T-cell (primary cell): ENCODE data around the gene OXA1L. TPM values are rescaled to one million over a fixed set of nuclear protein-coding genes. Genes with fewer than 3 reads are reported as not detected.

Experiments
- ATAC-seq, 4 experiments: fragments of 200-7000 bp in 3 of 4; fragments of 150-1000 bp in 1 of 4; cut with Tn5 transposase; replicated peaks in 1 of 4; 1 replicate in 3 of 4; 2 replicates in 1 of 4; pipeline ENCODE4 v1.10.0; 2021; ENCODE audit warnings: moderate library complexity in 3 of 4, mild to moderate bottlenecking in 2 of 4, moderate number of reproducible peaks in 1 of 4
- CTCF ChIA-PET, 2 donors: fragments of 300-600 bp; sonication (Branson Sonifier 250); formaldehyde crosslinking; loops; one replicate each; lab custom pipeline; 2022; ENCODE audit warnings: antibody characterized with exemption in 2 of 2; lab: Charles Lee
- POLR2A ChIA-PET, 2 donors: fragments of 300-600 bp; sonication (Branson Sonifier 250); formaldehyde crosslinking; loops; one replicate each; lab custom pipeline; 2022; ENCODE audit warnings: antibody characterized with exemption in 2 of 2; lab: Charles Lee
- DNase-seq, 35 experiments: peaks; one replicate each; pipeline versions ENCODE4 v3.0.0 to v3.0.0-alpha.2; 2013 to 2023
- H3K27ac ChIP-seq: one replicate; pipeline ENCODE4 v1.5.1; 2013; ENCODE audit warnings: low read length
- H3K27me3 ChIP-seq, 2 experiments: replicated peaks in 1 of 2; 1 replicate in 1 of 2; 2 replicates in 1 of 2; pipeline versions ENCODE4 v1.6.1 to v1.7.0; 2013; ENCODE audit warnings: low read length in 1 of 2, mixed read lengths in 1 of 2; ENCODE audit not compliant: control insufficient read depth in 2 of 2, insufficient read depth in 2 of 2; ENCODE audit errors: extremely low read depth in 1 of 2
- H3K36me3 ChIP-seq, 2 donors: 1 replicate in 1 of 2; 2 replicates in 1 of 2; pipeline versions ENCODE4 v1.6.1 to v1.7.0; 2013; ENCODE audit warnings: low read length in 1 of 2; ENCODE audit not compliant: control insufficient read depth in 2 of 2, insufficient read depth in 1 of 2; ENCODE audit errors: extremely low read depth in 1 of 2
- H3K4me1 ChIP-seq, 2 experiments: 1 replicate in 1 of 2; 2 replicates in 1 of 2; pipeline versions ENCODE4 v1.6.1 to v1.7.0; 2013; ENCODE audit warnings: low read length in 2 of 2, mixed read lengths in 1 of 2; ENCODE audit not compliant: insufficient read depth in 2 of 2, control insufficient read depth in 1 of 2; ENCODE audit errors: extremely low read depth in 1 of 2
- H3K4me3 ChIP-seq, 2 donors: 1 replicate in 1 of 2; 2 replicates in 1 of 2; pipeline versions ENCODE4 v1.5.1 to v1.7.0; 2013; ENCODE audit warnings: mild to moderate bottlenecking in 2 of 2, low read length in 1 of 2, moderate library complexity in 1 of 2; ENCODE audit not compliant: control insufficient read depth in 1 of 2; ENCODE audit errors: extremely low read depth in 1 of 2
- H3K9me3 ChIP-seq: 2 replicates; pipeline ENCODE4 v1.7.0; 2013
- H3K27ac Mint-ChIP-seq, 2 donors: one replicate each; pipeline ENCODE4 v1.8.0; 2020 to 2021; ENCODE audit warnings: mild to moderate bottlenecking in 2 of 2, mixed read lengths in 2 of 2
- H3K27me3 Mint-ChIP-seq, 2 donors: one replicate each; pipeline ENCODE4 v1.8.0; 2021 to 2022; ENCODE audit warnings: mixed read lengths in 2 of 2
- H3K36me3 Mint-ChIP-seq: one replicate; pipeline ENCODE4 v1.8.0; 2021; ENCODE audit warnings: mixed read lengths
- H3K4me1 Mint-ChIP-seq, 3 donors: one replicate each; pipeline ENCODE4 v1.8.0; 2020 to 2022; ENCODE audit warnings: mixed read lengths in 3 of 3, mild to moderate bottlenecking in 1 of 3
- H3K4me3 Mint-ChIP-seq, 3 donors: one replicate each; pipeline ENCODE4 v1.8.0; 2020 to 2022; ENCODE audit warnings: mild to moderate bottlenecking in 3 of 3, mixed read lengths in 3 of 3, moderate library complexity in 3 of 3
- H3K9me3 Mint-ChIP-seq, 3 donors: one replicate each; pipeline ENCODE4 v1.8.0; 2020 to 2022; ENCODE audit warnings: mixed read lengths in 3 of 3
- WGBS: methylation state at CpG from one replicate; pipeline ENCODE4 v1.1.5; 2013; ENCODE audit warnings: missing lambda C conversion rate; ENCODE audit not compliant: insufficient coverage; 5-methylcytosine and 5-hydroxymethylcytosine counted together
- total RNA-seq, 35 experiments: library from RNA in 6 of 35; stranded (reverse) in 6 of 35; fragments of 120-200 nt in 1 of 35; gene quantifications; one replicate each; pipeline versions ENCODE4 v1.2.1 to v1.2.4 and lab custom pipeline; 2013 to 2026

The OXA1L gene
- total RNA-seq, 5 donors from 2014 or later (not counting 1 experiment from before 2014, with no cell fraction given) = 130 to 152 (median 136) TPM

GRCh38 chr14:22813145-22813544 is 46.7 kb downstream of the OXA1L start:
- H3K36me3 ChIP-seq = no peaks in the 10 kb centered on the region
- H3K27me3 ChIP-seq = no peaks in the 10 kb centered on the region
- Mint-ChIP-seq H3K9me3 (no peaks in the 10 kb centered on the region), H3K4me3 (no peak overlapping the region), H3K27me3 (no peaks in the 10 kb centered on the region), H3K4me1 (peaks cover 11 to 18% (median 15%) of the 10 kb centered on the region in 3 donors), H3K36me3 (no peaks in the 10 kb centered on the region), H3K27ac (no peak overlapping the region)
- CTCF ChIA-PET = interaction anchor here in 1 of 2 donors (1.1 kb wide), 1 partner anchor 41 kb away, joined by 10 read pairs; no protein-coding TSS in a partner anchor
- no peak overlapping the region for H3K27ac ChIP-seq
- peaks cover 4 to 10% of the 10 kb centered on the region in 2 experiments for H3K4me1 ChIP-seq
- DNase-seq (no peak), ATAC-seq (no peak)
- POLR2A ChIA-PET = interaction anchor here in 1 of 2 donors (0.6 kb wide), 1 partner anchor 107 kb away, joined by 3 read pairs; no protein-coding TSS in a partner anchor
- 89% methylated on average over 4 of the region's 9 CpGs for WGBS
- no peak overlapping the region for H3K4me3 ChIP-seq
- H3K9me3 ChIP-seq = no peaks in the 10 kb centered on the region

GRCh38 chr14:22814373-22814772 is 47.9 kb downstream of the OXA1L start:
- peaks cover 4 to 10% of the 10 kb centered on the region in 2 experiments for H3K4me1 ChIP-seq
- DNase-seq (no peak), ATAC-seq (no peak)
- Mint-ChIP-seq H3K27me3 (peaks cover 0 to 4% of the 10 kb centered on the region in 2 donors), H3K4me1 (peaks cover 11 to 18% (median 15%) of the 10 kb centered on the region in 3 donors), H3K27ac (no peak overlapping the region), H3K4me3 (no peak overlapping the region), H3K9me3 (no peaks in the 10 kb centered on the region), H3K36me3 (no peaks in the 10 kb centered on the region)
- CTCF ChIA-PET = no interaction called here
- no peaks in the 10 kb centered on the region for H3K36me3 ChIP-seq
- 89% methylated on average over 7 of the region's 7 CpGs for WGBS
- H3K4me3 ChIP-seq = no peak overlapping the region
- H3K9me3 ChIP-seq = no peaks in the 10 kb centered on the region
- no peak overlapping the region for H3K27ac ChIP-seq
- POLR2A ChIA-PET = no interaction called here
- peaks cover 0 to 1% of the 10 kb centered on the region in 2 experiments for H3K27me3 ChIP-seq

- no peaks in the 10 kb centered on the region for H3K9me3 ChIP-seq
- CTCF ChIA-PET = interaction anchor here in 1 of 2 donors (1.1 kb wide), 1 partner anchor 40 kb away, joined by 3 read pairs; no protein-coding TSS in a partner anchor
- Mint-ChIP-seq H3K9me3 (no peaks in the 10 kb centered on the region), H3K4me1 (peaks cover 11 to 21% (median 15%) of the 10 kb centered on the region in 3 donors), H3K4me3 (no peak within 1 kb of the TSS), H3K27me3 (peaks cover 0 to 8% of the 10 kb centered on the region in 2 donors), H3K27ac (peak within 1 kb of the TSS; percentile 37 to 65), H3K36me3 (no peaks in the 10 kb centered on the region)
- peaks cover 0 to 8% of the 10 kb centered on the region in 2 experiments for H3K27me3 ChIP-seq
- H3K4me1 ChIP-seq = peaks cover 4 to 10% of the 10 kb centered on the region in 2 experiments
- no peak within 1 kb of the TSS for H3K4me3 ChIP-seq
- no peaks in the 10 kb centered on the region for H3K36me3 ChIP-seq
- H3K27ac ChIP-seq = no peak within 1 kb of the TSS
- POLR2A ChIA-PET = interaction anchor here in 1 of 2 donors (0.5 kb wide), 1 partner anchor 57 kb away, joined by 6 read pairs; no protein-coding TSS in a partner anchor
- WGBS = 79% methylated on average over 5 of the region's 10 CpGs
- ATAC-seq (peak in 3 of 4 experiments; percentile 16 to 17 (median 16)), DNase-seq (no peak)
Measured at GRCh38 chr14:22814941-22815713, 48.6 kb downstream of the OXA1L start, which contains the start of gene SLC7A7. Gene SLC7A7, minus strand, starts transcription at chr14:22815435. Its CDS starts 2,037 bp downstream, at chr14:22813398.

- peaks cover 0 to 42% of the 10 kb centered on the region in 2 experiments for H3K27me3 ChIP-seq
- ChIA-PET CTCF (interaction anchor here (0.6 to 1.2 kb wide), 4 partner anchors 22 to 167 kb away, joined by 3 to 5 read pairs (median 3); no protein-coding TSS in a partner anchor), POLR2A (no interaction called here)
- ATAC-seq (no peak), DNase-seq (no peak)
- H3K4me1 Mint-ChIP-seq = peaks cover 21 to 26% (median 23%) of the 10 kb centered on the region in 3 donors
- H3K36me3 Mint-ChIP-seq = no peaks in the 10 kb centered on the region
- no peak overlapping the region for H3K4me3 ChIP-seq
- H3K27ac ChIP-seq = no peak overlapping the region
- no peaks in the 10 kb centered on the region for H3K36me3 ChIP-seq
- H3K4me3 Mint-ChIP-seq = no peak overlapping the region
- H3K9me3 Mint-ChIP-seq = no peaks in the 10 kb centered on the region
- H3K9me3 ChIP-seq = no peaks in the 10 kb centered on the region
- WGBS = 44% methylated on average over 8 of the region's 10 CpGs
- H3K27me3 Mint-ChIP-seq = peaks cover 6 to 13% of the 10 kb centered on the region in 2 donors
- H3K27ac Mint-ChIP-seq = no peak overlapping the region
- H3K4me1 ChIP-seq = peaks cover 4 to 24% of the 10 kb centered on the region in 2 experiments
Measured at GRCh38 chr14:22819151-22819988, 52.9 kb downstream of the OXA1L start.

GRCh38 chr14:22820731-22821130 is 54.2 kb downstream of the OXA1L start:
- Histone ChIP-seq H3K9me3 (no peaks in the 10 kb centered on the region), H3K4me1 (peaks cover 7 to 25% of the 10 kb centered on the region in 2 experiments), H3K36me3 (no peaks in the 10 kb centered on the region), H3K27me3 (peaks cover 0 to 45% of the 10 kb centered on the region in 2 experiments), H3K4me3 (no peak overlapping the region), H3K27ac (no peak overlapping the region)
- ATAC-seq = no peak
- Mint-ChIP-seq H3K36me3 (no peaks in the 10 kb centered on the region), H3K4me1 (peaks cover 20 to 24% (median 21%) of the 10 kb centered on the region in 3 donors), H3K27ac (no peak overlapping the region), H3K27me3 (peaks cover 6 to 13% of the 10 kb centered on the region in 2 donors), H3K4me3 (no peak overlapping the region), H3K9me3 (no peaks in the 10 kb centered on the region)
- CTCF ChIA-PET = interaction anchor here in 1 of 2 donors (0.6 kb wide), 1 partner anchor 110 kb away, joined by 3 read pairs; no protein-coding TSS in a partner anchor
- POLR2A ChIA-PET = no interaction called here
- DNase-seq = no peak
- WGBS = no CpG with 5 or more reads among the region's 1 CpG
